Activated effector memory CD4-positive, alpha-beta T cell treated with Interleukin-2 at 50 U/mL for 16 hours (primary cell): ENCODE measurements around the gene KIF11.
"Not testable (repeated sequence)": the region's sequence is repeated elsewhere in the genome, so short reads cannot be mapped to it uniquely, and the experiment has no call there.

Experiments used
- DNase-seq: peaks from one replicate; pipeline ENCODE4 v3.0.0-alpha.2; 2020

KIF11 gene

GRCh38 chr10:92591550-92592022 is 1.3 kb upstream of the KIF11 start:
- DNase-seq, result peak; percentile 87

GRCh38 chr10:92593619-92594588 is 974 bp downstream of the KIF11 start:
- no peak for DNase-seq

GRCh38 chr10:92595505-92595904 is 2.6 kb downstream of the KIF11 start:
- DNase-seq, result no peak

- DNase-seq, result no peak
Measured at GRCh38 chr10:92598321-92598720, 5.4 kb downstream of the KIF11 start.

- DNase-seq, result no peak
Measured at GRCh38 chr10:92604841-92605240, 11.9 kb downstream of the KIF11 start.

GRCh38 chr10:92615515-92615914 is 22.6 kb downstream of the KIF11 start:
- DNase-seq, result no peak

DNA sequence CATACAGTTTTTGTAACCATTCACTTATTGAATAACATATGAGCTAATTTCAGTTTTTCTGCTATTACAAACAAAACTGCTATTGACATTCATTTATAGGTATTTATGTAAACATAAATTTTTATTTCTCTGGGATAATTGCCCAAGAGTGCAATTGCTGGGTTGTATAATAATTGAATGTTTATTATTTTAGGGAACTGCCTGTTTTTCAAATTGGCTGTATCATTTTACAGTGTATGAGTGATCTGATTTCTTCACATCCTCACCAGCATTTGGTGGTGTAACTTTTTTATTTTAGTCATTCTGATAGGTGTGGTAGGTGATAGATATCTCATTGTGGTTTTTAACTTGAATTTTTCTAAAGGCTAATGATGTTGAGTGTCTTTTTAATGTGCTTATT is 26.4 kb downstream of the KIF11 start:
- DNase-seq, result no peak

GRCh38 chr10:92627845-92628480 is 35.0 kb downstream of the KIF11 start:
- DNase-seq, result no peak

- no peak for DNase-seq
Measured at GRCh38 chr10:92629945-92630344, 37.0 kb downstream of the KIF11 start.

GRCh38 chr10:92638037-92638436 is 45.1 kb downstream of the KIF11 start:
- DNase-seq, result no peak

DNA sequence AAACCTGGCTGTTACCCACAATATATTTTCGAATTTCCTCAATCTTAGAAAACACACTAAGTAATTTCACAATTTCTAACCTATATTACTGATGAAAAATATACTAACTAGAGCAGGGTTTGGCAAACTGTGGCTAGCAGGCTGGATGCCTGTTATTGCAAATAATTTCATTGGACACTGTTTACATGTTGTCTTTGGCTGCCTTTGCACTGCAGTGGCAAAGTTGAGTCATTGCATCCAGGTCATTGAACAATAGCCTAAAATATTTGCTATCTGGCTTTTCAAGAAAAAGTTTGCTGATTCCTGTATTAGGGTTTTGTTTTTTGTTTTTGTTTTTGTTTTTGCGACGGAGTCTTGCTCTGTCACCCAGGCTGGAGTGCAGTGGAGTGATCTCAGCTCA is 47.2 kb downstream of the KIF11 start:
- no peak for DNase-seq

GRCh38 chr10:92641492-92641891 is 48.6 kb downstream of the KIF11 start:
- no peak for DNase-seq

DNA sequence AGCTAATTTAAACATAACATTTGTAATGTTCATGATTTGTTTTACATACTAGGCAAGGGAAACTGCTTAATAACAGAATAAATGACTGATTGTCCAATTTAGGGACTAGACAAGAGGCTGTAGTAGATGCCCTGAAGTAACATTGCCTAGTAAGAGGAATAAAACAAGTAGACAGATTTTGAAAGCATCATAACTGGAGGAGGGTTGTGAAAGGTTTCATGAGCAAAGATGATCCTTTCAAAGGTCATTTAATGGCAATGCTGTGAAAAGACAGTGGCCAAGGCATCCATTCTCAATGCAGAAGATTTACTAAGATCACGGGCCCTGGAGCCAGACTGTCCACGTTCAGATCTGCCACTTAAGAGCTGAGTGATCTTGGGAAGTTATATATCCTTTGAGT is 52.0 kb downstream of the KIF11 start:
- no peak for DNase-seq

GRCh38 chr10:92650864-92651263 is 57.9 kb downstream of the KIF11 start:
- not testable (repeated sequence) for DNase-seq

DNA sequence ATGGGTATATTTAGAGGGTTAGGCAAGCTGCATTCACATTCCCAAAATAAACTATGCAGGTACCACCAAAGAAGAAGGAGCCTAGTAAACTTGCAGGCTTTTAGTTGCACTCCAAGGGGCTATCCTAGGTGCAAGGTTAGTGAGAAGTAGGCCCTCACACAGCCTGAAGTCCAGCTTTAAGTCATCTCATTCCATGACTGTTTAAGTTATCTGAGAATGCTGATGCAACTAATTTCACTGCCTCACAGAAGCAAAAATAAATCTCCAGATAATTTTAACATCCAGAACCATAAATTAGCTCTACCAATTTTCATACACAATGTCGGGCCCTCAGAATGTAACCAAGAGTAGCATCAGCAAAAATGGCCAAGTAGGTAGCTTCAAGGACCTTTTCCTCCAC is 62.5 kb downstream of the KIF11 start:
- DNase-seq, result no peak

- no peak for DNase-seq
Measured at GRCh38 chr10:92656266-92656961, 63.5 kb downstream of the KIF11 start.

- no peak for DNase-seq
Measured at GRCh38 chr10:92657024-92657423, 64.1 kb downstream of the KIF11 start.

DNA sequence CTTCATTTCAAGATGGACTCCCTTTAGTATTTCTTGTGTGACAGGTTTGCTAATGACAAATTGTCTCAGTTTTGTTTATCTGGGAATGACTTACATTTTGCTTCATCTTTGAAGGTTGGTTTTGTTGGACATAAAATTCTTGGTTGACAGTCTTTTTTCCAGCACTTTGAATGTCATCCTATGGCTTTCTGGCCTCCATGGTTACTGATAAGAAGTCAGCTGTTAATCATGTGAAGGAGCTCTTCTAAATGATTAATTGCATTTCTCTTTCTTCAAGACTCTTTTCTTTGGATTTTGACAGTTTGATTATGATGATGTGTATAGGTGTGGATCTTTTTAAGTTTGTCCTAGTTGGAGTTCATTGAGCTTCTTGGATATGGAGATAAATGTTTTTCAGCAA is 69.9 kb downstream of the KIF11 start:
- DNase-seq, result no peak

GRCh38 chr10:92664322-92664721 is 71.4 kb downstream of the KIF11 start:
- no peak for DNase-seq

DNA sequence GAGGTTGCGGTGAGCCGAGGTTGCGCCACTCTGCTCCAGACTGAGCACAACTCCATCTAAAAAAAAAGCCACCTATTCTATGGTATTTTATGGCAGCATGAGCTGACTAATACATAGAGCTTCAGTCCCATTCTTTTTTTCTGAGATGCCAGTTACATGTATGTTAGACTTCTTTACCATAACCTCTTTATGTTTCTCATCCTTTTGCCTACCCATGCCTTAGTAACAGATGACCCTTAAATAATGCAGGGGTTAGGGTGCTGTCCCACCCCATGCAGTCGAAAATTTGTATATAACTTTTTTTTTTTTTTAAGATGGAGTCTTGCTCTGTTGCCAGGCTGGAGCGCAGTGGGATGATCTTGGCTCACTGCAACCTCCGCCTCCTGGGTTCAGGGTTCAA is 74.1 kb downstream of the KIF11 start:
- DNase-seq, result no peak

DNA sequence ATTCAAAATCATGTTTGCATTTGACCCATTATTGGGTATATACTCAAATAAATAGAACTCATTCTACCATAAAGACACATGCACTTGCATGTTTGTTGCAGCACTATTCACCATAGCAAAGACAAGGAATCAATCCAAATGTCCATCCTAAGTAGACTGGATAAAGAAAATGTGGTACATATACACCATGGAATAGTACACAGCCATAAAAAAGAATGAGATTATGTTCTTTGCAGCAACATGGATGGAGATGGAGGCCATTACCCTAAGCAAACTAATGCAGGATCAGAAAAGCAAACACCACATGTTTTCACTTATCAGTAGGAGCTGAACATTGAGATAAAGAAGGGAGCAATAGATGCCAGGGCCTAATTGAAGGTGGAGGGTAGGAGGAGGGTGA is 84.8 kb downstream of the KIF11 start:
- DNase-seq, result no peak

GRCh38 chr10:92678206-92678605 is 85.3 kb downstream of the KIF11 start:
- no peak for DNase-seq

DNA sequence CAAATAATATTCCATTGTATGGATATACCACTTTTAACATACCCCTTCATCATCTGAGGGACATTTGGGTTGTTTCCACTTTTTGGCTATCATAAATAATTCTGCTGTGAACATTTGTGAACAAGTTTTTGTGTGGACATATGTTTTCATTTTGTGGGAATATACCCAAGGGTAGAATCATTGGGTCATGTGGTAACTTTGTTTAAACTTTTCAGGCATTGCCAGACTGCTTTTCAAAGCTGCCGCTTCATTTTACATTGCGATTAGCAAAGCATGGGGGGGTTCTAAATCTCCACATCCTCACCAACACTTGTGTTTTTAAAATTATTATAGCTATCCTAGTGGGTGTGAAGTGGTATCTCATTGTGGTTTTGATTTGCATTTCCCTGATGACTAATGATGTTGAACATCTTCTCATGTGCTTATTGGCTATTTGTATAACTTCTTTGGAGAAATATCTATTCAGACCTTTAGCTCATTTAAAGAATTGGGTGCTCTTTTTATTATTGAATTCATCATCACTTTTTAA is 88.4 kb downstream of the KIF11 start:
- no peak for DNase-seq
